Loucy (cell line): ENCODE data around the gene TANGO6.

Experiments used
- H2AFZ ChIP-seq: fragments of 200-600 bp; sonication (generic); 2 replicates; pipeline ENCODE4 v1.6.0; 2016; ENCODE audit warnings: antibody characterized with exemption, mild to moderate bottlenecking, low read length, moderate library complexity
- H3F3A ChIP-seq: fragments of 200-600 bp; 2 replicates; pipeline ENCODE4 v1.6.0; 2016; ENCODE audit warnings: antibody characterized with exemption, low read depth, mild to moderate bottlenecking
- H3K27me3 ChIP-seq: fragments of 200-600 bp; sonication (generic); 2 replicates; pipeline ENCODE4 v1.6.1; 2014; ENCODE audit warnings: low read length, mild to moderate bottlenecking; ENCODE audit not compliant: insufficient read depth, poor library complexity, severe bottlenecking
- H3K36me3 ChIP-seq: fragments of 200-600 bp; sonication (generic); 2 replicates; pipeline ENCODE4 v1.6.1; 2016; ENCODE audit warnings: low read length; ENCODE audit not compliant: insufficient read depth
- H3K4me1 ChIP-seq: fragments of 200-600 bp; sonication (generic); 2 replicates; pipeline ENCODE4 v1.5.1; 2014; ENCODE audit warnings: low read length, mild to moderate bottlenecking; ENCODE audit not compliant: insufficient read depth, poor library complexity, severe bottlenecking
- H3K4me2 ChIP-seq: fragments of 200-600 bp; sonication (generic); 2 replicates; pipeline ENCODE4 v1.6.0; 2014; ENCODE audit warnings: antibody characterized with exemption, low read length, low read depth, mild to moderate bottlenecking; ENCODE audit not compliant: poor library complexity, severe bottlenecking
- H3K4me3 ChIP-seq: fragments of 200-600 bp; sonication (generic); 2 replicates; pipeline ENCODE4 v1.5.1; 2014; ENCODE audit warnings: low read length, mild to moderate bottlenecking, mixed read lengths; ENCODE audit not compliant: poor library complexity, severe bottlenecking
- H3K79me2 ChIP-seq: fragments of 200-600 bp; sonication (generic); 2 replicates; pipeline ENCODE4 v1.6.1; 2014; ENCODE audit warnings: low read length; ENCODE audit not compliant: insufficient read depth
- H3K9ac ChIP-seq: fragments of 200-600 bp; sonication (generic); 2 replicates; pipeline ENCODE4 v1.6.0; 2014; ENCODE audit warnings: mild to moderate bottlenecking, low read depth, low read length, moderate library complexity; ENCODE audit not compliant: poor library complexity, severe bottlenecking
- H3K9me2 ChIP-seq: fragments of 200-600 bp; sonication (generic); replicated peaks from 2 replicates; pipeline ENCODE4 v1.6.1; 2016; ENCODE audit warnings: low read depth, low read length, mixed read lengths
- H3K9me3 ChIP-seq: fragments of 200-600 bp; sonication (generic); 2 replicates; pipeline ENCODE4 v1.6.1; 2014; ENCODE audit warnings: mild to moderate bottlenecking, antibody characterized with exemption, low read length, low read depth; ENCODE audit not compliant: insufficient read depth
- H4K20me1 ChIP-seq: fragments of 200-600 bp; sonication (generic); 2 replicates; pipeline ENCODE4 v1.6.0; 2014; ENCODE audit warnings: antibody characterized with exemption, low read length, mild to moderate bottlenecking; ENCODE audit not compliant: insufficient read depth, poor library complexity, severe bottlenecking
- EZH2phosphoT487 ChIP-seq: fragments of 200-600 bp; IDR thresholded peaks from 2 replicates; pipeline ENCODE4 v1.6.1; 2018; ENCODE audit warnings: antibody characterized with exemption, mild to moderate bottlenecking, moderate library complexity, borderline replicate concordance
- TF ChIP-seq, protein P1 (sequence below): fragments of 200-600 bp; sonication (generic); conservative IDR thresholded peaks from 2 replicates; pipeline ENCODE4 v1.5.1; 2014; ENCODE audit warnings: mild to moderate bottlenecking, antibody characterized with exemption, low read length

The TANGO6 gene

DNA sequence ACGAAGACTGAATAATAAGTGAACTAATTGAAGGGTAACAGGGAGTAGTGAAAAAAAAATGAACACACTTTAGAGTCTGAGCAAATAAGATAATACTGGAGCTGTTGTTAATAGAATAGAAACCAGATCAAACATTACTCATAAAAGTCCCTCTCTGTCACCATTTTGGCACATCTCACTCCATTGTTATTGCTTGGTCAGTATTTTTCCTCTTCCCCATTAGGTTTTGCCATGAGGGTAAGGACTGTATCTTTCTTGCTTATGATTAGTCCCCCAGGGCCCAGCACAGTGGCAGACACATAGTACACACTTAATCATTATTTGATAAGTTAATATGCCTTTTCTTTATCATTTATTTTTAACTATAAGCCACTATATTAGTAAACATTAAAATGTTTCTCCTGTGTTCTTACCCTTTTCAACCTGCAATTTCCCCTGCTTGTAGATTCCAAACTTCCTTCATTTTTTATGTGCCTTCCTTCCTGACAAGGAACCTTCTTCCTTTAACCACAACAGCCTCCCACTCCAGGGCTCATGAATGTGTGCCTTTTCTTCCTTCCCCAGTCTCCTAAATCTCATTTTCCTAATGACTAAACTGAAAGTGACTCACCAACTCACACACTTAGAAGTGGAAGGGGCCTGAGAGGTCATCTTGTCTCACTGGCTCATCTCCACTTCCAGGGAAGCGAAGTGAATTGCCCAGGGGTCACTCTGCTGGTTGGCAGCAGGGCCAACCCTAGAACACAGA lies 173.9 kb downstream of the TANGO6 start:
- Histone ChIP-seq H3K4me3 (no peak overlapping the region), H3K4me2 (no peak overlapping the region), H3K79me2 (no peaks in the 10 kb centered on the region), H3K9me2 (no peaks in the 10 kb centered on the region), H3F3A (no peaks in the 10 kb centered on the region), H4K20me1 (no peaks in the 10 kb centered on the region), H3K36me3 (no peaks in the 10 kb centered on the region), H3K9ac (no peak overlapping the region), H3K9me3 (no peaks in the 10 kb centered on the region), H3K27me3 (no peaks in the 10 kb centered on the region), H2AFZ (no peak overlapping the region), H3K4me1 (no peaks in the 10 kb centered on the region)
- no peak for TF ChIP-seq EZH2phosphoT487
- TF ChIP-seq, protein P1, sequence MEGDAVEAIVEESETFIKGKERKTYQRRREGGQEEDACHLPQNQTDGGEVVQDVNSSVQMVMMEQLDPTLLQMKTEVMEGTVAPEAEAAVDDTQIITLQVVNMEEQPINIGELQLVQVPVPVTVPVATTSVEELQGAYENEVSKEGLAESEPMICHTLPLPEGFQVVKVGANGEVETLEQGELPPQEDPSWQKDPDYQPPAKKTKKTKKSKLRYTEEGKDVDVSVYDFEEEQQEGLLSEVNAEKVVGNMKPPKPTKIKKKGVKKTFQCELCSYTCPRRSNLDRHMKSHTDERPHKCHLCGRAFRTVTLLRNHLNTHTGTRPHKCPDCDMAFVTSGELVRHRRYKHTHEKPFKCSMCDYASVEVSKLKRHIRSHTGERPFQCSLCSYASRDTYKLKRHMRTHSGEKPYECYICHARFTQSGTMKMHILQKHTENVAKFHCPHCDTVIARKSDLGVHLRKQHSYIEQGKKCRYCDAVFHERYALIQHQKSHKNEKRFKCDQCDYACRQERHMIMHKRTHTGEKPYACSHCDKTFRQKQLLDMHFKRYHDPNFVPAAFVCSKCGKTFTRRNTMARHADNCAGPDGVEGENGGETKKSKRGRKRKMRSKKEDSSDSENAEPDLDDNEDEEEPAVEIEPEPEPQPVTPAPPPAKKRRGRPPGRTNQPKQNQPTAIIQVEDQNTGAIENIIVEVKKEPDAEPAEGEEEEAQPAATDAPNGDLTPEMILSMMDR = no peak

DNA sequence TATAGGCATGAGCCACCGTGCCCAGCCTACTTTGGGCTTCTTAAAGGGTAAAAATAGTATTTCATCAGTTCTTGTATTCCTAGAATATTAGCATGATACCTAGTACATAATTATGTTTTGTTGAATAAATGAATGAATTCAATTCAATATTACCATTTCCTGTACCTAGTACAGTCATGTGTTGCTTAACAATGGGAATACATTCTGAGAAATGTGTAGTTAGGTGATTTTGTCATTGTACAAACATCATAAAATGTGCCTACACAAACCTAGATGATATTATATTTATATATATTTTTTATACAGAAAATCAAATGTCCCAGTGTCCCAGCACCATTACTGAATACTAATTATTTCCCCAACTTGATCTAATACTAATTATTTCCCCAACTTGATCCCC lies 176.5 kb downstream of the TANGO6 start:
- H3K79me2 ChIP-seq = no peaks in the 10 kb centered on the region
- H3F3A ChIP-seq = no peaks in the 10 kb centered on the region
- no peaks in the 10 kb centered on the region for H3K36me3 ChIP-seq
- H2AFZ ChIP-seq = no peak overlapping the region
- no peak overlapping the region for H3K4me2 ChIP-seq
- TF ChIP-seq, protein P1 = no peak
- no peak for TF ChIP-seq EZH2phosphoT487
- H3K27me3 ChIP-seq = no peaks in the 10 kb centered on the region
- no peaks in the 10 kb centered on the region for H3K4me1 ChIP-seq
- no peaks in the 10 kb centered on the region for H3K9me3 ChIP-seq
- H3K4me3 ChIP-seq = no peak overlapping the region
- H4K20me1 ChIP-seq = no peaks in the 10 kb centered on the region
- H3K9ac ChIP-seq = no peak overlapping the region
- no peaks in the 10 kb centered on the region for H3K9me2 ChIP-seq

DNA sequence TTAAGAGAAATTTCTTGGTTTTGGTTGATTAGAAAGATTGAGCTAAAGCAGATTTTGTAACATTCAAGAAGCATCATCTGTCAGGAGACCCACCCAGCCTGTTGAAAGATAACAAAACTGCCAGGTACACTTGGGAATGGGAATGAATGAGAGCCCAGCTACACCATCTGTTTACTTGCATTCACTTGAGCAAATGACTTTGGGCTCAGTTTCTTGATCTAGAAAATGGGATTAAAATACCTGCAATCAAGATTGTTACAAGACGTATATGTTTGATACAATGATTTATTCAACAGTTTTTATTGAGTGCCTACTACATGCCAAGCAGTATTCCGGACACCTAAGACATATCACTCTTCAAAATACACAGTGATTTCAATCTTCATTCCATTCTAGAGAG lies 185.8 kb downstream of the TANGO6 start:
- Histone ChIP-seq H3K9me2 (no peaks in the 10 kb centered on the region), H3K27me3 (no peaks in the 10 kb centered on the region), H3F3A (no peaks in the 10 kb centered on the region), H3K79me2 (no peaks in the 10 kb centered on the region), H3K4me3 (no peak overlapping the region), H3K4me1 (no peaks in the 10 kb centered on the region), H3K36me3 (no peaks in the 10 kb centered on the region), H3K4me2 (no peak overlapping the region), H4K20me1 (no peaks in the 10 kb centered on the region), H2AFZ (no peak overlapping the region), H3K9me3 (no peaks in the 10 kb centered on the region), H3K9ac (no peak overlapping the region)
- TF ChIP-seq EZH2phosphoT487 = no peak
- TF ChIP-seq, protein P1 = no peak
